ENCODE data around the gene ATP2A3.

Gene ATP2A3

DNA sequence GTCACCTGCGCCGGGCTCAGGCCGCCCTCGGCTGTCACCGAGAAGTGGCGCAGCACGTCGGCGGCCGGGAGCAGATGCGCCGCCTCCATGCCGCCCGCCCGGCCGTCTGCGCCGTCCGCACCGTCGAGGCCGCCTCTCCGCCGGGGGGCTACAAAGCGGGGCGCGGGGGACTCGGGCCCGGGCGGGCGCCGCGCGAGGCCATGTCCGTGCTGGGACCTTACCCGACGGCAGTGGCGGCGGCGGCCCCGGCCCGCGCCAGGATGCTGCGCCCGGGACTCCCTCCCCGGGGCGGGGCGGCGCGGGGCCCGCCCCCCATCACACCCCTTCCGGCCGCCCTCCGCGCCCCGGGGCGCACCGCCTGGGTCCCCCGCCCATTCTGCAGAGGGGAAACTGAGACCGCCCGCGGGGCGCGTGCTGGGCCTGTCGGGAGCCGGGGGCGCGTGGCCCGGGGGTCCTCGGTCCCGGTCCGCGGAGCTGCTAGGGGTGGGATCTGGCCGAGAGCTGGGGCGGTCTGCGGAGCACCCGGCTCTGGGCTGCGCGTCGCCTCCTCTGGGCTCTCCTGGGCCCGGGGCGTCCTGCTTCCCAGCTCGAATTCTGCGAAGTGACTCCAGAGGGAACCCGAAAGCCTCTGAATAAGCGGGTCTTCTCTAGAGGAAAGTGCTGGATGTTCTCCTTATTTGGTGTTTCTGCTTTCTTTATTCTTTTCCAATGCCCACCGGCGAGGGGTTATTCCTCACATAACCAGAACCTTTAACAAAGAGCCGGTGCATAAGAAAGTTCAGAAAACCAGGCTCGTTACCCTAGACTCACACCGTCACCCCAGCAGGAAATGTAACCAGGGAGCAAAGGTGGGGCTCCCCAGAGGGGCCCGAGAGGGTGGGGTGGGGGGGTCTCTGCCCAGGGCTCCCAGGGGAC lies at the start of gene ATP2A3:
TSS of gene ATP2A3 (minus strand) at position 235 of the 915 bp plus-strand sequence. CDS start at position 89, 146 bp downstream.
- no peak for DNase-seq (ENCODE audit: low read depth, low spot score)

DNA sequence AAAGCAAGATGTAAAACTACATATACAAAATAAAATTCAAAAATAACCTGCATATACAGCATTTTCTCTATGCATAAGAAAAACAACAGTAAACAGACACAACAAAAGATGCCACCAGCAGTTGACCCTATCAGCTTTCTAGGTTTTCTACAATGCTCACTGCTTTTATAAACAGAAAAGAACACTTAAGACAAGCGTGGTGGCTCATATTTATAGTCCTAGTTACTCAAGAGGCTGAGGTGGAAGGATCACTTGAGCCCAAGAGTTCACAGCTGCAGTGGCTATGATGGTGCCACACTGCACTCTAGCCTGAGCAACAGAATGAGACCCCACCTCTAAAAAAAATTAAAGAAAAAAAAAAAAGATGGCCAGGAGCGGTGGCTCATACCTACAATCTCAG lies 46.5 kb upstream of the ATP2A3 start:
- DNase-seq (ENCODE audit: low read depth, low spot score): no peak

DNA sequence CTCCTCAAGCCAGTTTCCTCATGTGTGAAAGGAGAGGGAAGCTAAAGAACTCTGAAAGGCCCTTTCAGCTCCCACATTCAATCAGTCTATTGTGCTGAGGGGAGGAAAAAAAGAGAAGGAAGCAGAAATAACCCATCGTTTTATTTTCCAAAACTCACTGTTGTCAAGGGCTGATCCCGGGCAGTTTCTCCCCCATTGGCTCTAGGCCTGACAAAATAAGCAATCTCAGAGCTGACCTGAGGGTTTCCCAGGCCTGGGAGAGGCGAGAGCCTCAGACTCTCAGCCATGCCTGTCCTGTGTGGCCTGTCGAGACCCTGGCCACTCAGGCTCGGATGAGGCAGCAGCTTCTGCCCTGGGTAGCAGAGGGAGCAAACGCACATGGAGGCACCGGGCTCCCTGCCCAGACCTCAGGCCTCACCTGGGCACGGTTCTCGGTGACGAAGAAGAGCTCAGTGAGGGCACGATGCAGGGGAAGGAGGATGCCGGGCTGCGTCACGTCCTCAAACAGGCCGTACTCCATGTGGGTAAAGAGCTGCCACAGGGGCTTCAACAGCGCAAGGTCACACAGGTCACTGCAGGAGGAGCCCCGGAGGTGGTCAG lies 45.0 kb upstream of the ATP2A3 start:
- DNase-seq (ENCODE audit: low read depth, low spot score): no peak

DNA sequence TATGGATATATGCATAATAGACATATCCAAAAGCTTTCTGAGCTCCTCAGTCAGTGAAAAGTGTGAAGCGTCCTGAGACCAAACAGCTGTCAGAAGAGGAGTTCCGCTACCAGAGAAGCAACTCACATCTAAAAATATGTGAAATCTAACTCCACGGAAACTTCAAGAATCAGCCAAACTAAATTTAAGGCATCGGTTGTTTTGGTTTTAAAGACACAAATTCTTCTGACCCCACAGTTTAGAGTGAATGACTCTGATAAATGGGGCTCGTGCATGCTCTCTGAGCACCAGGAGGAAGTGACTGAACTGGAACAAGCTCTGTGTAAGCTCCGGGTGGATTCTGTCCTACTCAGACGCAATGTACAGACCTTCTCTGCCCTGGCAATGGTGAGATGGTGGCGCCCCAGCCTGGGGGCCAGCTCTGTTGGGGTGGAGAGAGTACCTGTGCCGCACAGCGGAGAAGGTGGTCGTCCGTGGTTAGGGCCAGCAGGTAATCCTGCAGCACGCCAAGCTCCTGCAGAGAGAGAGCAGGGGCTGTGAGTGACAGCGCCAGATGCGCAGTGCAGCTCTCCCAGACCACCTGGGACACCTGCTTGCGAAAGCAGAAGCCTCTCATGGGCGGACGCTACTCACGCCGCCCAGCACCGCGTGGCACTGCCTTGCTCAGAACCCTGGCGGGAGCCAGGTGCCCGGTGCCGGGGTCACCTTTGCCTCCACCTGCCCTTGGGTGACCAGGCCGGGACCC lies 44.4 kb upstream of the ATP2A3 start:
- no peak for DNase-seq (ENCODE audit: low read depth, low spot score)

DNA sequence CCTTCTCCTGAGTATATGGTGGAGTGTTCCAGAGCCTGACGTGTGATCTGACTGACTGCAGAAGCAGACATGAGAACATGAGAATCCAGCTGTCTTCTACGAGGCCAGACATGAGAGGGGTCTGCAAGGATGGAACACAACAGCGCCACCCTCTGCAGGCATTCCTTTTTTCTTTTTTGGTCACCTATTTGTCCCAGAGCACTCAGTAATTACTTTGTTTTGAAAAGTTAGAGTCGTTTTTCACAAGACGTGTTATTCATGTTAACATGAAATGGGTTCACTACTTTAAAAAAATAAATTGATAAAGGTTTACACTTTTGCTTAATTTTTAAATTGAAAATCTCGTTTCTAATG lies 43.8 kb upstream of the ATP2A3 start:
- DNase-seq (ENCODE audit: low read depth, low spot score): no peak

DNA sequence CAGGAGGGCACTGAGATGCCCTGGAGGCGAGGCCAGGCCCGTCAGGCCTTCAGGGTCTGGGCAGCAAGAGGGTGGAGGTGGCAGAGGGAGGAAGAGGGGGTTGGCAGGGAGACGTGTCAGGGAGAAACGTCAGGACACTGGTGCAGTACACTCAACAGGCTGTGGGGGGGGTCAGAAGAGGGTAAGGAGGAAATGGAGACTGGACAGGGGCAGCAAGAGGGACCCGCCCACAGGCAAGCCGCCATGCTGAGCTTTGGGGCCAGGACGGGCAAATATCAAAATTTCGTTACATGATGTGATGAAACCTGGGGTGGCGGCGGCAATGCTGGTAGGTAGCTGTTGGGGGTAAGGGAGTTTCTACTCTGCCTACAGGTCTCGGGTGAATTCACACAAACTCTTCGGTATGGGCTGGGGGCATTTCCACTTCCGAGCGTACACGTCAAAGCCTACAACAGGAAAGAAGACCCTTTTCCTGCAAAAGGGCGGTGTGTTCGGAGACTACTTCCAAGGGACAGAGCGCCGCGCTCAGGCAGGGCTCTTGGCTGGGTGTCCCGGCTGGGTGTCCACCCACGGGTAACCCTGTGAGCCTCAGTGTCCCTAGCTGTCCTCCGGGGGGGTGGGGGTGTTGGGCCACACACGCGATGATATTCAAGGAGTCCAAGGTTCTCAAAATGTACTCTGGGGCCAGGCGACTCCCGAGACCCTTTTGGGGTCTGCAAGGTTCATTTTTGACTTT lies 43.3 kb upstream of the ATP2A3 start:
- DNase-seq (ENCODE audit: low read depth, low spot score): no peak

DNA sequence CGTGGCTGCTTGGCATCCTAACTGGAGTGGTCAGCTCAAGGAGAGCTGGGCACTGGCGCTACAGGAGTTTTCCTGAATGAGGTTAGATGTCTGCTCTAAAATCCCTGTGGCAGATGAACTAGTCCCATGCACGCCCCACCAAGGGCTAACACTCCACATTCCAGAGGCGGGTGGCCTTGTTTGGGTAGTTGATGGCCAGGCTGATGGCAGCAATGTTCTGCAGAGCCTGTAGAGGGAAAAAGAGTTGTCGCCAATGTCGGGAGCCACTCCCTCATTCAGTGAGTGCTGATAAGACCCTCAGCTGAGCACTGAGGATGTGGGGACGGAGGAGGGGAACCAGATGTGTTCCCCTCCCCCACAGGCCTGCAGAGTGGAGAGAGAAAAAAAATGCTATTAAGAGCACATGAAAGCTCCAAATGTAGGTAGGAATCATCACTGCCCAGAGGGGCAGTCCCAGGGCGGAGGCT lies 42.5 kb upstream of the ATP2A3 start:
- no peak for DNase-seq (ENCODE audit: low read depth, low spot score)

DNA sequence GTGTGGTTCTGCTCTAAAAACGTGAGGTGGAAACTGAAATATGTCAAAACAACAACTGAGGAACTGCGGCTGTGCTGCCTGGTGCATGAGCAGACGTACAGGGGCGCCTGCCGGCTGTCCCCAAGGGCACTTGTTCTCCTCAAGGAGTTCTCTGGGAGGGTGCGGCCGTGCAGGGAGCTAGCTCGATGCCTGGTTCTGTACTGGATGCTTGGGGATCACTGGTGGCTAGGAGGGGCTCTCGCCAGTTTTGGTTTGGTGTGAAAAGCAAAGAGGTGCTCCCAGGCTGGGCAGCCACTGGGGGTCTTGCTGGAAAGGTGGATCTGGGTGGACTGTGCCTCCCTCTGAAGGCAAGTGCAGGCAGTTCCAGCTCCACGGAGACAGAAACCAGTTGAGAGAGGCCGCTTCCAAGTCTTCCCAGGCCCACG lies 41.9 kb upstream of the ATP2A3 start:
- DNase-seq (ENCODE audit: low read depth, low spot score): no peak

DNA sequence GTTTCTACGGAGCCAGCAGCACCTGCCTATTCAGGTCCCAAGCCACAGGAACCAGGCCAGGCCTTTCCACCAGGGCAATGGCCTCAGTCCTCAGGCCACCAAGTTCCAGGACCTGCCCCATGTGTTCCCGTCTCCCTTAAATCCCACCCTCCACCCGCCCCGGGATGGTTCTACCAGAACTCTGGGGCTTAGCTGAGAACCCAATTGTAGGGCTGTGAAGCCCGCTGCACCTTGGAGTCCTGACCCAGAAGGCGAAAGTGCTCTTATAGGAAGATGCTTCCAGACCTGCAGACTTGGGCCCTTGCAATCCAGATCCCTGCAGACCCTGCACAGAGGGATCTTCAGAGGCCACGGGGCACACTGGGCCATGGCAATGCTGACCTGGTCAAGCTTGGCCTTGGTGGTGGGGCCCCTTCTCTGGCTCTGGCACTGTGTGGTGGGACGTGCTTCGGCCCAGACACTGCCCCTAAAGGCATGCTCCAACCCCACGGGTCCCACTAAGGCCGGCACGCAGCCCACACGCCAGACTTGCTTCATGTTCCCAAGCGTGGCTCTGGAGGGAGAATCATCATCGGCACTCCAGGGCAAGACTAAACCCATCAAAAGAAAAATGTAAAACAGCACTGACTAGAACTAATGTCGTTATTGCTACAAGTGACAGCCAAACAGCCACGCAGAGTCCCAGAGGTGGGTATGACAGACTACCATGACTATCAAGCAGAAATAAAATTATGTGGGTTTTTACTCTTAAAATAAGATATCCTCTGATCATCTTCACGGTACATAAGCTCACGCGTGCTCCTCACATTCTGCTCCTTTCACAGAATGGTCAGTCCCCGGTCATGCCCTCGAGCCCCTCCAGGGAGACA lies 41.3 kb upstream of the ATP2A3 start:
- DNase-seq (ENCODE audit: low read depth, low spot score): no peak

DNA sequence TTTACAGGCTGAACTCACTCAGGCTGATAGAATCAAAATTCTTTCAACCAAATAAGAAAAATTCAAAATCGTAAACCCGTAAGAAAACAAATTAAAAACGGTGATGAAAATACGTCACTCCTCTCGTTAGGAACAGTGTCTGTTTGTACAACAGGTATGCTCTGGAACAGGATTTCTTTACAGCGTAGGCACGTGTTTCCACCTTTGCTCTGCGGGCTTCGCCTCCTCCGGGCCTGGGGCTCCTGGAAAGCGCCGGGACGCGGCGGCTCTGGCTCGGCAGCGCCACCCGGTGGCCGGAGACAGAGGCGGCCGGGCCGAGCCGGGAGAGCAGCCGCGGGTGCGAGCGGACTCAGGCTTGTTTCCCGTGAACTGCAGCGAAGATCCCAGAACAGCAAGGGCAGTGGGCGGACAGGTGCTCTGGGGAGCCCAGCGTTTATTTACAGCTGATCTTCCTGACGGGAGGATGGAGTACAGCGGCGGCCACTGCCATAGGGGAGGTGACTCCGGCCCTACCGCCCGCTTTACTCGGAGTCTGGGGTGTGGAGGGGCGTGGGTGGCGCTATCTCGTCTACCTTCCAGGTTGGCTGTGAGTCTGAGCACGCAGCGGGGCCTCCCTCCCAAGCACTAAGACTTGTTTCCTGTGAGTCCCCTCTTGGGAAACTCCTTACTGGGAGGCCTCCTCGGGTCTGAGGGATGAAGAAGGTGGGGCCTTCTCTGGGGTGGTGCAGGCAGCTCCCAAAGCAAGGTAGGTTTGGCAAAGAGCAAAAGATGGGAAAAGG lies 40.5 kb upstream of the ATP2A3 start:
- DNase-seq (ENCODE audit: low read depth, low spot score): no peak

DNA sequence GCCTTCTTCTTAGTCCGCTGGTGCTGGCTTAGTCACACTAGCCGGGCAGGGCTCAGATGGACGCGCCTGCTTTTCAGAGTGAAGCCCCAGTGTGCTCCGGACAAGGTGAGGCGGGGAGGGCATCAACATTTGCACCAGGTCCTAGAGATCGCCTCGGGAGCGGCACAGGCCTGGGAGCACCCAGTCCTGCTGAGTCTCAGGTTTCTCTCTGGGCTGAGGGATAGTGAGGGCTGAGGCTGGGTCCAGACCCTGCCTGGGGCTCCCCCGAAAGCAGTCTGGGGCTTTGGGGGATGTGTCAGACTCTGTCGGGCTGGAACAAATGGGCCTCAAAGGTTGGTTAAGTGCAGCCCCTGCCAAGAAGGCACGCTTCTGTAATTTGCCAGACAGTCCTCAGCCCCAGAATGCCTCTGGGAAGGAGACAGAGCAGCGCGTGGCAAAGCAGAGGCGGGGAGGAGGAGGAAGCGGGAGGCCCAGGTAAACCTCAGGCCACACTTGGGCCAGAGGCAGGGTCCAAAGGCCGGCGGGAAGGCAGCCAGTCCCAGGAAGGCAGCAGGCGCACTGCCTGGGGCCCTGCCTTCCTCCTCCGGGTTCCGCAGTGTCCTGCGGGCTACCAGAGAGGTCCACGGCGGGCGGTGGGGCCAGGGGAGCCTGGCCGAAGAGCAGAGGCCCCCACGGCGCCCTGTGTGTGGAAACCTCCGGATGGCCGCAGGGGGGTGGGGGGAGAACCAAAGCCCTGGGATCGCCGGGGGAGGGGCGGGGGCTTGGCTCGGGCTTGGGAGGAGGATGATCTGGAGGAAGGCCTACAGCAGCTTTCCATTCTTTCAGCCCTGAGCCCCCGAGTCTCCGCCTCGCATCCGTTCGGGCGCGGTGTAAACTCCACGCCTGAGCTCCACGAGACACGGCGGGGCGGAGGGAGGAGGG lies 39.5 kb upstream of the ATP2A3 start:
- DNase-seq (ENCODE audit: low read depth, low spot score): no peak

DNA sequence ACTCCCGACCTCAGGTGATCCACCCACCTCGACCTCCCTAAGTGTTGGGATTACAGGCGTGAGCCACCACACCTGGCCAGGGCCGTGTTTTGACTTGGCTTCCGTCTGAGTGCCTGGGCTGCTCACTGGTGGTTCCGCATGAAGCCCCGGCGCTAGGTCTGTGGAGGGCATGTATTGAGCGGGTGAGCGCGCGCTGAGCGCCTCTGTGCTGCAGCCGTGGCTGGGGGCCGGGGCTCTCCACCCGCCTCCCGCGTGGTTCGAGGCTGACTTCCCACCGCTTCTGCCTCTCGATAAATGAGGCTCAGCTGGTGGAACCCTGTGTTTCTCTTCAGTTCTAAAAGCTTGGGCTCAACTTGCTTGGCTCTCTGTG lies 38.9 kb upstream of the ATP2A3 start:
- no peak for DNase-seq (ENCODE audit: low read depth, low spot score)

DNA sequence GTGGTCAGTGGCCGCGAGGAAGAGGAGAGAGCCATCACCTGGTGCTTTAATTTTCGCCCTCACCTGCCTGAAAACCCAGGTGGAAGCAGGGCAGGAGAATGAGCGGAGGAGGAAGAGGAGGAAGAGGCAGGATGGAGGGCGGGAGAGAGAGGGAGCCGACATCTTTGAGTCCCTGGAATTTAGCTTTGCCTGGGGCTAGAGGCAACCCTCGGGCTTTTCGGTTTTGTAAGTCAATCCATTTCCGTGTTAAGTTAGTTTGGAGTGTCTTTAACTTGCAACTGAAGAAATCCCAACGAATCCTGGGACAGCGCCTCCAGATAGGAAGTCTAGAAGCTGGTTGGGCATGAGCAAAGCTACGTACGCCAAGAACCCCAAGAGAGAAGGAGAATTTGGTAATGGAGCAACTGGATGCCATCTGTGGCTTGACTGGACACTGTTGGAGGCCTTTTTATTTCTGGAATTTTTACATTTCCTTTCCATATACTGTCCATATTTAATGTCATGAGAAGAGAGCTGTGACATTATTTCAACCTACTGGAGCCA lies 36.9 kb upstream of the ATP2A3 start:
- no peak for DNase-seq (ENCODE audit: low read depth, low spot score)

DNA sequence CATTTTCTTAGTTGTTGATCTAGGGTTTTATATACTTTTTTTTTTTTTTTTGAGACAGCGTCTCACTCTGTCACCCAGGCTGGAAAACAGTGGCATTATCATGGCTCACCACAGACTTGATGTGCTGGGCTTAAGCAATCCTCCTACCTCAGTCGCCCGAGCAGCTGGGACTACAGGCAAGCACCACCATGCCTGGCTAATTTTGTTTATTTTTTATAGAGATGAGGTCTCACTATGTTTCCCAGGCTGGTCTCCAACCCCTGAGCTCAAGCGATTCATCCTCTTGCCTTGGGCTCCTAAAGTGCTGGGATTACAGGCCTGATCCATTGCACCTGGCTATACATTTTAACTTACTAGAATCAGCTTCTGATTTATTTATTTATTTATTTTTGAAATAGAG lies 34.2 kb upstream of the ATP2A3 start:
- DNase-seq (ENCODE audit: low read depth, low spot score): no peak

DNA sequence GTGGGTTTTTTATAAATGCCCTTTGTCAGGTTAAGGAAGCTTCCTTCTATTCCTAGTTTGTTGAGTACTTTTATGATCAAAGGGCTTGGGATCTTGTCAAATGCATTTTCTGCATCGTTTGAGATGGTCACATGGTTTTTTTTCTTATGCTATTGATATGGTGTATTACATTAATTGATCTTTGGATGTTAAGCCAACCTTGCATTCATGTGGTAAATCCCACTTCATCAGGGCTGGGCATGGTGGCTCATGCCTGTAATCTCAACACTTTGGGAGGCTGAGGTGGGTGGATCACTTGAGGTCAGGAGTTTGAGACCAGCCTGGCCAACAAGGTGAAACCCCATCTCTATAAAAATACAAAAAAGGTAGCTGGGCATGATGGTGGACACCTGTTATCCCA lies 30.8 kb upstream of the ATP2A3 start:
- no peak for DNase-seq (ENCODE audit: low read depth, low spot score)

DNA sequence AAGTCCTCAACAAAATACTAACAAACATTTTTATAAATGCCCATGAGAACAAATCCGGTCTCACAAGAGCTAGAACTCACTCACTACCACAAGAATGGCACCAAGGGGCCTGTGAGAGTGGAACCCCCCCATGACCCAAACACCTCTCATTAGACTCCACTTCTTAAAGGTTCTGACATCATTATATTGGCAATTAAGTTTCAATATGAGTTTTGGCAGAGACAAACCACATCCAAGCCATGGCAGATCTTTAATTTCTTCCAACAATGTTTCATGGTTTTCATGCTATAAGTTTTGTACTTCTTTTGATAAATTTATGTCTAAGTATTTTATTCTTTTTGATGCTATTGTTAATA lies 30.0 kb upstream of the ATP2A3 start:
- DNase-seq (ENCODE audit: low read depth, low spot score): no peak

DNA sequence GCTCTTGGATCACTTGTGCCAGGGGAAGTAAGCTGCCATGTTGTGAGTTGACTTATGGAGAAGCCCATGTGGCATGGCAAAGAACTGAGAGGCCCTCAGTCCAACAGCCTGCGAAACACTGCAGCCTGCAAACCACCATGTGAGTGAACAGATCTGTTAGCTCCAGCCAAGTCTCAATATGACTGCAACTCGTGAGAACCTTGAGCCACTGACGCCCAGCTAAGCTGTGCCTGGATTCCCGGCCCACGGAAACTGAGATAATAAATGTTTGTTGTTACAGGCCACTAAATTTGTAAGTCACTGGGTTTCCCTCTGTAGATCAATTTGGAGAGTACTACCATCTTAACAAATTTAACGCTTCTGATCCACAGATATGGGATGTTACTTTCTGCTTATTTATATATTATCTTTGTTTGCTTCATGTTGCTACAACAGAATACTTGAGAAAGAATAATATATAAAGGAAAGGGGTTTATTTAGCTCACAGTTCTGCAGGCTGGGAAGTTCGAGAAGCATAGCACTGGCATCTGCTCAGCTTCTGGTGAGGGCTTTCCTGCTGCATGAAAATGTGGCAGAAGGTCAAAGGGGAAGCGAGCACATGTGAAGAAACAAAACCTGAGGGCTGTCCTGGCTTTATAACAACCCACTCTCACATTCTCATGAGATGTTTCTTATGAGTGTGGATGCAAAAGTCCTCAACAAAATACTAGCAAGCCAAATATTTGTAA lies 29.4 kb upstream of the ATP2A3 start:
- no peak for DNase-seq (ENCODE audit: low read depth, low spot score)

DNA sequence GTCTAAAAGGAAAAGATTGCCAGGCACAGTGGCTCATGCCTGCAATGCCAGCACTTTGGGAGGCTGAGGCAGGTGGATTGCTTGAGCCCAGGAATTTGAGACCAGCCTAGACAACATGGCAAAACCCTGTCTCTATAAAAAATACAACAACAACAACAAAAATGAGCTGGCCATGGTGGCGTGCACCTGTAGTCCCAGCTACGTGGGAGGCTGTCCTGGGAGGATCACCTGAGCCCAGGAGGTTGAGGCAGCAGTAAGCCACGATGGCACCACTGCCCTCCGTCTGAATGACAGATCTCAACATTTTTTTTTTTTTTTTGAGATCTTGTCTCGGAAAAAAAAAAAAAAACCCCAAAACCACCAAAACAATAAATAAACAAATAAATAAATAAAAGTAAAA lies 28.1 kb upstream of the ATP2A3 start:
- no peak for DNase-seq (ENCODE audit: low read depth, low spot score)
